K562 (cell line): ENCODE results near the gene MTA2. TPM values are rescaled to one million over a fixed set of nuclear protein-coding genes. Genes with fewer than 3 reads are reported as not detected.

Experiments used
- ATAC-seq: fragments of 200-7000 bp; cut with Tn5 transposase; 3 replicates; pipeline ENCODE4 v1.9.1; 2020; ENCODE audit warnings: moderate library complexity
- BruUV-seq: library from RNA; stranded (reverse); fragments of 400-500 nt; replicated peaks from 2 replicates; lab custom pipeline; 2021; lab: Mats Ljungman, UMichigan
- CTCF ChIA-PET: fragments of 300-600 bp; formaldehyde crosslinking; extraction: SDS; loops from one replicate; lab custom pipeline; 2021; ENCODE audit warnings: low intra/inter-chr PET ratio; lab: Yijun Ruan, JAX
- POLR2A ChIA-PET: fragments of 300-600, 350-650 bp; sonication (Branson Sonifier 250); formaldehyde crosslinking; extraction: SDS; loops from one replicate; lab custom pipeline; 2021; ENCODE audit warnings: antibody characterized with exemption, inconsistent platforms; lab: Yijun Ruan, JAX
- DNase-seq, 4 experiments: peaks; one replicate each; pipeline versions ENCODE4 v3.0.0 to v3.0.0-alpha.2; 2011 to 2018; ENCODE audit warnings: low spot score in 3 of 4, mixed read lengths in 3 of 4; ENCODE audit errors: extremely low read depth in 1 of 4
- FAIRE-seq: peaks from 2 replicates; lab custom pipeline; 2011; peaks lifted over from hg19 to GRCh38; lab: Jason Lieb, UNC
- H2AFZ ChIP-seq: 2 replicates; pipeline ENCODE4 v1.6.0; 2011; ENCODE audit warnings: low read depth, low read length, control low read depth, inconsistent platforms
- H3K27ac ChIP-seq: fragments of 200-600 bp; 3 replicates; pipeline ENCODE4 v1.8.0; 2011; ENCODE audit warnings: low read depth, mild to moderate bottlenecking, control low read depth, inconsistent platforms, low read length, moderate library complexity, mixed read lengths; ENCODE audit errors: extremely low read depth
- H3K27me3 ChIP-seq, 2 experiments: fragments of 300-600 bp in 1 of 2; 2 replicates in 1 of 2; 3 replicates in 1 of 2; pipeline versions ENCODE4 v1.6.0 to v1.8.0; 2011; ENCODE audit warnings: inconsistent platforms in 2 of 2, low read length in 2 of 2, mild to moderate bottlenecking in 1 of 2, mixed read lengths in 1 of 2, moderate library complexity in 1 of 2; ENCODE audit not compliant: control insufficient read depth in 2 of 2, insufficient read depth in 2 of 2
- H3K36me3 ChIP-seq: fragments of 300-600 bp; 3 replicates; pipeline ENCODE4 v1.8.0; 2011; ENCODE audit warnings: mild to moderate bottlenecking, low read length, inconsistent platforms; ENCODE audit not compliant: control insufficient read depth, insufficient read depth
- H3K4me1 ChIP-seq, 2 experiments: fragments of 200-600 bp in 1 of 2; replicated peaks in 1 of 2; 2 replicates in 1 of 2; 3 replicates in 1 of 2; pipeline versions ENCODE4 v1.5.1 to v1.8.0; 2011; ENCODE audit warnings: inconsistent platforms in 2 of 2, low read length in 2 of 2, mild to moderate bottlenecking in 1 of 2, mixed read lengths in 1 of 2, moderate library complexity in 1 of 2; ENCODE audit not compliant: control insufficient read depth in 2 of 2, insufficient read depth in 2 of 2
- H3K4me2 ChIP-seq: 2 replicates; pipeline ENCODE4 v1.6.1; 2011; ENCODE audit warnings: low read length, control low read depth, inconsistent platforms, mixed read lengths; ENCODE audit not compliant: insufficient read depth
- H3K4me3 ChIP-seq: fragments of 200-600 bp; sonication (generic), shearing (Covaris generic); 2 replicates; pipeline ENCODE4 v1.5.1; 2016; ENCODE audit warnings: control low read depth, inconsistent platforms
- H3K79me2 ChIP-seq: fragments of 200-600 bp; 3 replicates; pipeline ENCODE4 v1.8.0; 2011; ENCODE audit warnings: low read length, inconsistent platforms; ENCODE audit not compliant: control insufficient read depth, insufficient read depth
- H3K9ac ChIP-seq, 2 experiments: 2 replicates each; pipeline versions ENCODE4 v1.6.0 to v1.6.1; 2011; ENCODE audit warnings: low read depth in 2 of 2, low read length in 2 of 2, control low read depth in 1 of 2, inconsistent platforms in 1 of 2, mild to moderate bottlenecking in 1 of 2, mixed read lengths in 1 of 2; ENCODE audit not compliant: insufficient read depth in 1 of 2
- H3K9me1 ChIP-seq: one replicate; pipeline ENCODE4 v1.6.0; 2011; ENCODE audit warnings: inconsistent platforms, mild to moderate bottlenecking, low read length, moderate library complexity; ENCODE audit not compliant: control insufficient read depth, insufficient read depth
- H3K9me3 ChIP-seq: replicated peaks from 2 replicates; pipeline ENCODE4 v1.5.1; 2011; ENCODE audit warnings: low read depth, low read length, inconsistent platforms; ENCODE audit not compliant: control insufficient read depth, insufficient read depth
- H4K20me1 ChIP-seq: replicated peaks from 2 replicates; pipeline ENCODE4 v1.6.1; 2011; ENCODE audit warnings: low read length, inconsistent platforms, mixed read lengths; ENCODE audit not compliant: control insufficient read depth, insufficient read depth
- AFF1 ChIP-seq, 2 experiments: fragments of 450-650 bp; IDR thresholded peaks; 2 replicates each; pipeline ENCODE4 v1.6.1; 2018; ENCODE audit warnings: mild to moderate bottlenecking in 2 of 2, low read depth in 1 of 2; ENCODE audit not compliant: partially characterized antibody in 2 of 2
- ATF2 ChIP-seq: sonication (generic); formaldehyde crosslinking; IDR thresholded peaks from 2 replicates; pipeline ENCODE4 v1.8.1; 2022; ENCODE audit warnings: missing genetic modification reagents
- RBFOX2 ChIP-seq: fragments of 200-400 bp; formaldehyde crosslinking; IDR thresholded peaks from 2 replicates; pipeline ENCODE4 v1.6.1; 2017; ENCODE audit warnings: low read depth, mild to moderate bottlenecking, low read length, moderate library complexity
- WGBS: fragments of 100-300 bp; shearing (Covaris generic); methylation state at CpG from one replicate; pipeline ENCODE4 v1.1.6; 2016; ENCODE audit warnings: low coverage, mixed read lengths; ENCODE audit not compliant: insufficient coverage; ENCODE audit errors: missing lambda C conversion rate; 5-methylcytosine and 5-hydroxymethylcytosine counted together
- in situ Hi-C: fragments of 300-500 bp; cut with MboI; formaldehyde crosslinking; loops from 4 replicates; pipeline ENCODE4 v1.15.0; 2018; ENCODE audit warnings: inconsistent platforms, mixed read lengths
- intact Hi-C: fragments of 100-400 bp; cut with micrococcal nuclease; formaldehyde crosslinking; loops from 2 replicates; pipeline ENCODE4 v1.14.2; 2022
- polyA plus RNA-seq, 8 experiments: library from polyadenylated mRNA; depleted of rRNA in 4 of 8; stranded (reverse) in 5 of 8; unstranded in 3 of 8; fragments of >200 nt; fragmentation: Nextera tagmentation in 2 of 8; fragmentation: Illumina TruSeq in 1 of 8; extraction: Ambion mirVana in 2 of 8; extraction: Trizol in 1 of 8; gene quantifications; 2 replicates each; pipeline versions ENCODE4 v1.2.1 to v1.2.3, GENCODE V29; 2011 to 2014; ENCODE audit warnings: inconsistent platforms in 1 of 8, missing spikeins in 1 of 8
- total RNA-seq, 7 experiments: library from RNA; depleted of rRNA in 6 of 7; stranded (reverse); fragments of >200 nt in 6 of 7; fragmentation: Illumina TruSeq in 2 of 7; extraction: Trizol in 2 of 7; gene quantifications; 2 replicates each; pipeline versions ENCODE4 v1.2.1 to v1.2.3, GENCODE V29; 2011 to 2021; ENCODE audit warnings: low replicate concordance in 1 of 7

MTA2 gene
- total and polyA plus RNA-seq, 9 of the 15 experiments (the other 6 are each of a cell fraction or from before 2014, with no cell fraction given), result 6.2 to 220 (median 172) TPM

- peak; percentile 29; the same call in 1 of the 2 replicates for TF ChIP-seq RBFOX2
- TF ChIP-seq ATF2 (CRISPR knock-in tag), result no peak
- Histone ChIP-seq H3K4me3 (no peak overlapping the region), H3K36me3 (peaks cover 85% of the 10 kb centered on the region), H3K4me2 (no peak overlapping the region), H2AFZ (no peak overlapping the region), H3K9me1 (no peaks in the 10 kb centered on the region), H3K79me2 (peaks cover 90% of the 10 kb centered on the region), H3K9ac (no peak overlapping the region), H3K4me1 (peaks cover 21 to 22% of the 10 kb centered on the region in 2 experiments; a peak in 4 of 5 replicates), H3K27ac (no peak overlapping the region), H3K9me3 (no peaks in the 10 kb centered on the region), H3K27me3 (no peaks in the 10 kb centered on the region), H4K20me1 (peaks cover 10% of the 10 kb centered on the region)
- ATAC-seq (no peak), FAIRE-seq (no peak), DNase-seq (no peak)
- intact Hi-C loops (no loop called here), in situ Hi-C loops (no loop called here)
- POLR2A ChIA-PET, result interaction anchor here (0.6 to 2.3 kb wide), 8 partner anchors 9 to 199 kb away, joined by 3 to 8 read pairs (median 4); partner anchors contain the start of genes C11orf98, CSKMT and TUT1
- 100% methylated on average over 1 of the region's 1 CpG for WGBS
- BruUV-seq, result no TSS peak
- CTCF ChIA-PET, result no interaction called here
Observed at GRCh38 chr11:62569611-62570010, 32.1 kb downstream of the MTA2 start.

- ATAC-seq (no peak), DNase-seq (no peak), FAIRE-seq (no peak)
- peaks cover 83% of the 10 kb centered on the region for H3K79me2 ChIP-seq
- BruUV-seq, result TSS peak; percentile 5
- 89% methylated on average over 8 of the region's 8 CpGs for WGBS
- POLR2A ChIA-PET, result interaction anchor here (0.6 to 1.8 kb wide), 3 partner anchors 11 to 193 kb away, joined by 3 to 5 read pairs (median 4); no protein-coding TSS in a partner anchor
- no peaks in the 10 kb centered on the region for H3K9me1 ChIP-seq
- TF ChIP-seq AFF1 (IDR thresholded peaks at IDR 0.05; ENCODE audit: low read depth in 1 of 2, partially characterized antibody in 2 of 2) (no peak), RBFOX2 (peak; percentile 11; the same call in 1 of the 2 replicates)
- intact Hi-C loops (no loop called here), in situ Hi-C loops (no loop called here)
- peaks cover 14% of the 10 kb centered on the region for H4K20me1 ChIP-seq
- H3K4me2 ChIP-seq, result no peak overlapping the region
- peaks cover 14 to 20% of the 10 kb centered on the region in 2 experiments; a peak in 4 of 5 replicates for H3K4me1 ChIP-seq
- H3K27ac ChIP-seq, result no peak overlapping the region; the same call in 2 of the 3 replicates
- H3K27me3 ChIP-seq, result no peaks in the 10 kb centered on the region
- no peak overlapping the region for H3K4me3 ChIP-seq
- H2AFZ ChIP-seq, result no peak overlapping the region
- peaks cover 92% of the 10 kb centered on the region for H3K36me3 ChIP-seq
- no peaks in the 10 kb centered on the region for H3K9me3 ChIP-seq
- CTCF ChIA-PET, result no interaction called here
- H3K9ac ChIP-seq, result peak overlapping the region in 1 of 2 experiments; percentile 48; a peak in 1 of 4 replicates
Observed at GRCh38 chr11:62567018-62567633, 34.5 kb downstream of the MTA2 start.
